ENCODE measurements around the gene TENT4B. TPM values are rescaled to one million over a fixed set of nuclear protein-coding genes. Genes with fewer than 3 reads are reported as not detected.

Gene TENT4B
- polyA plus RNA-seq, 1 of the 3 experiments (the other 2 are of a cell fraction) = 5.6 TPM

DNA sequence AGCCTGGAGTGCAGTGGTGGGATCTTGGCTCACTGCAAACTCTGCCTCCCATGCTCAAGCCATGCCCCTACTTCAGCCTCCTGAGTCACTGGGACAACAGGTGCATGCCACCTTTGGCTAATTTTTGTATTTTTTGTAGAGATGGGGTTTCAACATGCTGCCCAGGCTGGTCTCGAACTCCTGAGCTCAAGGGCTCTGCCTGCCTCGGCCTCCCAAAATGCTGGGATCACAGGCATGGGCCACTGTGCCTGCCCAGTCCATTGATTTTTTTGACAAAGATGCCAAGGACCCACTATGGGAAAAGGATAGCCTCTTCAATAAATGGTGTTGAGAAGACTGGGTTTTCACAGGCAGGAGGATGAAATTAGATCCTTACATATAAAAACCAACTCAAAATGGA is 102.4 kb downstream of the TENT4B start (continued):
- TF ChIP-seq RXRA (IDR thresholded peaks at IDR 0.05; ENCODE audit: borderline replicate concordance, low read depth) (no peak), NFIC (IDR thresholded peaks at IDR 0.05; ENCODE audit: borderline replicate concordance) (no peak)
- TF ChIP-seq, protein P1, sequence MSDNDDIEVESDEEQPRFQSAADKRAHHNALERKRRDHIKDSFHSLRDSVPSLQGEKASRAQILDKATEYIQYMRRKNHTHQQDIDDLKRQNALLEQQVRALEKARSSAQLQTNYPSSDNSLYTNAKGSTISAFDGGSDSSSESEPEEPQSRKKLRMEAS (IDR thresholded peaks at IDR 0.05; ENCODE audit: low read depth) = no peak
- TF ChIP-seq, protein P2, sequence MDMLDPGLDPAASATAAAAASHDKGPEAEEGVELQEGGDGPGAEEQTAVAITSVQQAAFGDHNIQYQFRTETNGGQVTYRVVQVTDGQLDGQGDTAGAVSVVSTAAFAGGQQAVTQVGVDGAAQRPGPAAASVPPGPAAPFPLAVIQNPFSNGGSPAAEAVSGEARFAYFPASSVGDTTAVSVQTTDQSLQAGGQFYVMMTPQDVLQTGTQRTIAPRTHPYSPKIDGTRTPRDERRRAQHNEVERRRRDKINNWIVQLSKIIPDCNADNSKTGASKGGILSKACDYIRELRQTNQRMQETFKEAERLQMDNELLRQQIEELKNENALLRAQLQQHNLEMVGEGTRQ (IDR thresholded peaks at IDR 0.05; ENCODE audit: borderline replicate concordance, low read depth, low read length) = no peak

DNA sequence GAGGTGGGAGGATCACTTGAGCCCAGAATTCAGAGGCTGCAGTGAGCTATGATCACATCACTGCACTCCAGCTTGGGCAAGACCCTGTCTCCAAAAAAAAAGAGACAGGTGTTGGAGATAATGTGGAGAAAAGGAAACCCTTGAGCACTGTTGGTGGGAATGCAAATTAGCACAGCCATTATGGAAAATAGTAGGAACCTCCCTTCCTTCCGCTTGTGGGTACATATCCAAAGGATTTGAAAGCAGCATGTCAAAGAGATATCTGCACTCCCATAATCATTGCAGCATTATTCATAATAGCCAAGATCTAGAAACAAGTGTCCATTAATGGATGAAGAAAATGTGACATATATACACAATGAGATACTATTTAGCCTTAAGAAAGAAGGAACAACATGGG is 103.5 kb downstream of the TENT4B start:
- Histone ChIP-seq H3K9ac (no peak overlapping the region), H3K27ac (ENCODE audit: low read depth in 2 of 2, low read length in 1 of 2) (no peak overlapping the region), H3K4me2 (no peak overlapping the region), H3K9me3 (no peaks in the 10 kb centered on the region), H3F3A (replicated peaks; ENCODE audit: insufficient read depth) (no peaks in the 10 kb centered on the region), H3K27me3 (ENCODE audit: insufficient read depth) (no peaks in the 10 kb centered on the region), H3K4me3 (ENCODE audit: low read depth in 2 of 2, low read length in 1 of 2) (no peak overlapping the region), H3K9me2 (no peaks in the 10 kb centered on the region), H3K4me1 (ENCODE audit: control insufficient read depth in 1 of 2, insufficient read depth in 2 of 2, low read depth in 1 of 2, low read length in 1 of 2) (peaks cover 8 to 15% of the 10 kb centered on the region in 2 experiments; a peak in 2 of 4 replicates), H3K36me3 (replicated peaks in 1 of 2; ENCODE audit: control insufficient read depth in 1 of 2, insufficient read depth in 2 of 2, low read length in 1 of 2) (no peaks in the 10 kb centered on the region), H2AFZ (ENCODE audit: low read depth) (no peak overlapping the region), H4K20me1 (ENCODE audit: insufficient read depth) (no peaks in the 10 kb centered on the region), H3K79me2 (ENCODE audit: insufficient read depth) (no peaks in the 10 kb centered on the region)
- WGBS (ENCODE audit: low lambda C conversion rate) = 92% methylated on average over 1 of the region's 1 CpG
- CTCF ChIA-PET = no interaction called here
- POLR2A ChIA-PET = no interaction called here
- no peak for TF ChIP-seq RAD21 (IDR thresholded peaks at IDR 0.05; ENCODE audit: low read length)
- no peak for TF ChIP-seq FOSL2 (IDR thresholded peaks at IDR 0.05; ENCODE audit: borderline replicate concordance, low read depth)
- TF ChIP-seq TAF1 (IDR thresholded peaks at IDR 0.05; ENCODE audit: borderline replicate concordance, low read depth, low read length) = no peak
- no peak for TF ChIP-seq JUND (IDR thresholded peaks at IDR 0.05)
- TF ChIP-seq RFX5 (IDR thresholded peaks at IDR 0.05; ENCODE audit: low read length) = no peak
- TF ChIP-seq YY1 (IDR thresholded peaks at IDR 0.05; ENCODE audit: low read depth) = no peak
- TF ChIP-seq, protein P3, sequence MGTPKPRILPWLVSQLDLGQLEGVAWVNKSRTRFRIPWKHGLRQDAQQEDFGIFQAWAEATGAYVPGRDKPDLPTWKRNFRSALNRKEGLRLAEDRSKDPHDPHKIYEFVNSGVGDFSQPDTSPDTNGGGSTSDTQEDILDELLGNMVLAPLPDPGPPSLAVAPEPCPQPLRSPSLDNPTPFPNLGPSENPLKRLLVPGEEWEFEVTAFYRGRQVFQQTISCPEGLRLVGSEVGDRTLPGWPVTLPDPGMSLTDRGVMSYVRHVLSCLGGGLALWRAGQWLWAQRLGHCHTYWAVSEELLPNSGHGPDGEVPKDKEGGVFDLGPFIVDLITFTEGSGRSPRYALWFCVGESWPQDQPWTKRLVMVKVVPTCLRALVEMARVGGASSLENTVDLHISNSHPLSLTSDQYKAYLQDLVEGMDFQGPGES (IDR thresholded peaks at IDR 0.05; ENCODE audit: low read depth, low read length) = no peak
- TF ChIP-seq MXI1 (IDR thresholded peaks at IDR 0.05; ENCODE audit: low read depth, low read length) = no peak
- TF ChIP-seq, protein P4, sequence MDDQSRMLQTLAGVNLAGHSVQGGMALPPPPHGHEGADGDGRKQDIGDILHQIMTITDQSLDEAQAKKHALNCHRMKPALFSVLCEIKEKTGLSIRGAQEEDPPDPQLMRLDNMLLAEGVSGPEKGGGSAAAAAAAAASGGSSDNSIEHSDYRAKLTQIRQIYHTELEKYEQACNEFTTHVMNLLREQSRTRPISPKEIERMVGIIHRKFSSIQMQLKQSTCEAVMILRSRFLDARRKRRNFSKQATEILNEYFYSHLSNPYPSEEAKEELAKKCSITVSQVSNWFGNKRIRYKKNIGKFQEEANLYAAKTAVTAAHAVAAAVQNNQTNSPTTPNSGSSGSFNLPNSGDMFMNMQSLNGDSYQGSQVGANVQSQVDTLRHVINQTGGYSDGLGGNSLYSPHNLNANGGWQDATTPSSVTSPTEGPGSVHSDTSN (IDR thresholded peaks at IDR 0.05) = no peak
- TF ChIP-seq, protein P5, sequence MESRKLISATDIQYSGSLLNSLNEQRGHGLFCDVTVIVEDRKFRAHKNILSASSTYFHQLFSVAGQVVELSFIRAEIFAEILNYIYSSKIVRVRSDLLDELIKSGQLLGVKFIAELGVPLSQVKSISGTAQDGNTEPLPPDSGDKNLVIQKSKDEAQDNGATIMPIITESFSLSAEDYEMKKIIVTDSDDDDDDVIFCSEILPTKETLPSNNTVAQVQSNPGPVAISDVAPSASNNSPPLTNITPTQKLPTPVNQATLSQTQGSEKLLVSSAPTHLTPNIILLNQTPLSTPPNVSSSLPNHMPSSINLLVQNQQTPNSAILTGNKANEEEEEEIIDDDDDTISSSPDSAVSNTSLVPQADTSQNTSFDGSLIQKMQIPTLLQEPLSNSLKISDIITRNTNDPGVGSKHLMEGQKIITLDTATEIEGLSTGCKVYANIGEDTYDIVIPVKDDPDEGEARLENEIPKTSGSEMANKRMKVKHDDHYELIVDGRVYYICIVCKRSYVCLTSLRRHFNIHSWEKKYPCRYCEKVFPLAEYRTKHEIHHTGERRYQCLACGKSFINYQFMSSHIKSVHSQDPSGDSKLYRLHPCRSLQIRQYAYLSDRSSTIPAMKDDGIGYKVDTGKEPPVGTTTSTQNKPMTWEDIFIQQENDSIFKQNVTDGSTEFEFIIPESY (IDR thresholded peaks at IDR 0.05; ENCODE audit: borderline replicate concordance, low read depth) = no peak
- TF ChIP-seq TCF12 (IDR thresholded peaks at IDR 0.05) = no peak
- no peak for TF ChIP-seq FOXJ3 (CRISPR knock-in tag; IDR thresholded peaks at IDR 0.05)
- DNase-seq = no peak

Measured in SK-N-SH (cell line).